Coronary artery (tissue), 2 donors: Measurements from ENCODE around the gene CAP1.

Experiments used
- DNase-seq: peaks from one replicate; pipeline ENCODE4 v3.0.0-alpha.2; 2017; ENCODE audit warnings: low spot score
- H3K27ac ChIP-seq, 2 donors: fragments of 200-600 bp; sonication (generic); one replicate each; pipeline ENCODE4 v1.5.1; 2016 to 2019
- H3K4me3 ChIP-seq: fragments of 200-600 bp; sonication (generic); 2 replicates; pipeline ENCODE4 v1.5.1; 2016; ENCODE audit warnings: mild to moderate bottlenecking, moderate library complexity
- TF ChIP-seq, protein P1 (sequence below): fragments of 200-600 bp; sonication (generic); IDR thresholded peaks from one replicate; pipeline ENCODE4 v1.5.1; 2019; ENCODE audit warnings: antibody characterized with exemption

CAP1 gene

DNA sequence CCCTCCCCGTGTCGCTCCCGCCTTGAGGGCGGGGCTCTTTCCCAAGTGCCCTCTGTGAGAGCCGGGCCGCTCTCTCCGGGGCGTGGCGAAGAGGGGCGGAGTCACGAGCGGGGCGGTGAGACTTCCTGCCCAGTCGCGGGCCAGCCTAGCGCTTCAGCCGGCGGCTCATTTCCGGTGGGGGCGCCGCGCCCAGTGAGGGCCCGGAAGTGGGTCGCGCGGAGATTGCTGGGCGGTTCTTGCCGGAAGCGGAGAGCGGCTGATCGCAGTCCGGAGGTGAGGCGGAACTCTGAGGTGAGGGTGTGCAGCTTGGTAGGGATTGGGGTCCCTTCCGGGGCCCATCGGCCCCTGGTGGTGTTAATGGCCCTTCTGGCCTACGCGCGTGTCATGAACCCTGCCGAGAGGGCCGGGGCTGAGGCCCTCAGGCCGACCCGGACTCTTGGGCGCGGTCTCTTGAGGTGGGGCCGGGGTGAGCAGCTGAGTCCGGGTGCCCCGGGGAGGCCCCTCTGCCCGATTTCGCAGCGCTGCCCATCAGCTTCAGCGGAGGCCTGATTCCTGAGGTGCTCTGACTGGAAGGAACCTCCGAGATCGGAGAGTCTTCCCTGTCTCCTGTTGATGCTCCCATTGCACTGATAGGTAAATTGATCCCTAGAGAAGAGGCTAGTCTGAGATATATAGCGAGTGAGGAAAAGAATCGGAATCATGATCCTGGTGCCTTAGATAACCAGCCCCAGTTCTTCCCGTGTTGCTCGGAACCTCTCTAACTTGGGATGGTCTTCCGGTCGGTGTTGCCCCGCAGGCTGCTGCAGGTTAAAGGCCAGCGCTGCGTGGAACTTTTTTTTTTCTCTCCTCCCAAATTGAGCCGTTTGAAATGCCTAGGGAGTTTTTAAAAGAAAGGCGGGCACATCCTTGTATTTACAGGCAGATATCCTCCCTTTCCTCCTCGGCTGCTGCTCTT is at the start of gene CAP1:
Gene CAP1 (plus strand): TSS at position 219 of the 955 bp plus-strand sequence. CDS start 18,618 bp downstream, outside the sequence.
- peak; percentile 100 for DNase-seq
- TF ChIP-seq, protein P1, sequence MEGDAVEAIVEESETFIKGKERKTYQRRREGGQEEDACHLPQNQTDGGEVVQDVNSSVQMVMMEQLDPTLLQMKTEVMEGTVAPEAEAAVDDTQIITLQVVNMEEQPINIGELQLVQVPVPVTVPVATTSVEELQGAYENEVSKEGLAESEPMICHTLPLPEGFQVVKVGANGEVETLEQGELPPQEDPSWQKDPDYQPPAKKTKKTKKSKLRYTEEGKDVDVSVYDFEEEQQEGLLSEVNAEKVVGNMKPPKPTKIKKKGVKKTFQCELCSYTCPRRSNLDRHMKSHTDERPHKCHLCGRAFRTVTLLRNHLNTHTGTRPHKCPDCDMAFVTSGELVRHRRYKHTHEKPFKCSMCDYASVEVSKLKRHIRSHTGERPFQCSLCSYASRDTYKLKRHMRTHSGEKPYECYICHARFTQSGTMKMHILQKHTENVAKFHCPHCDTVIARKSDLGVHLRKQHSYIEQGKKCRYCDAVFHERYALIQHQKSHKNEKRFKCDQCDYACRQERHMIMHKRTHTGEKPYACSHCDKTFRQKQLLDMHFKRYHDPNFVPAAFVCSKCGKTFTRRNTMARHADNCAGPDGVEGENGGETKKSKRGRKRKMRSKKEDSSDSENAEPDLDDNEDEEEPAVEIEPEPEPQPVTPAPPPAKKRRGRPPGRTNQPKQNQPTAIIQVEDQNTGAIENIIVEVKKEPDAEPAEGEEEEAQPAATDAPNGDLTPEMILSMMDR = no peak

GRCh38 chr1:39992234-39992633 is 48.3 kb upstream of the CAP1 start:
- no peak for DNase-seq
- Histone ChIP-seq H3K27ac (no peak overlapping the region), H3K4me3 (no peak overlapping the region)
- TF ChIP-seq, protein P1 = no peak

More for the DNA sequence above, at the start of gene CAP1:
- peak within 1 kb of the TSS; percentile 93 to 98 for H3K27ac ChIP-seq
- H3K4me3 ChIP-seq = peak within 1 kb of the TSS; percentile 76

DNA sequence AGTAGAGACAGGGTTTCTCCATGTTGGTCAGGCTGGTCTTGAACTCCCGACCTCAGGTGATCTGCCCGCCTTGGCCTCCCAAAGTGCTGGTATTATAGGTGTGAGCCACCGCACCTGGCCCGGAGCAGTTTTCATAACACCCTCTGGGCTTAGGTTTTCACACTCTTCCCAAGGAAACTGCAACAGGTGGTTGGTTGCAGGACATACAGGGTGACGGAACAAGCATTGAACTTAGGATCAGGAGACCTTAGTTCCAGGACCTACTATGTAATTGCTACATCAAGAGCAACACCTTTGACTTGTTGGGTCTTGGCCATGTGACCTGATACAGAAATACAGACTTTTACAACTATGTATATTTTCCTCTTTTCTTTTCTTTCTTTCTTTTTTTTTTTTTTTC is 47.6 kb upstream of the CAP1 start:
- no peak for DNase-seq
- Histone ChIP-seq H3K27ac (no peak overlapping the region), H3K4me3 (no peak overlapping the region)
- TF ChIP-seq, protein P1 = no peak

GRCh38 chr1:39995973-39996393 is 44.5 kb upstream of the CAP1 start:
- no peak overlapping the region for H3K4me3 ChIP-seq
- no peak for DNase-seq
- TF ChIP-seq, protein P1 = no peak
- no peak overlapping the region for H3K27ac ChIP-seq

GRCh38 chr1:39996396-39997004 is 44.0 kb upstream of the CAP1 start:
- TF ChIP-seq, protein P1 = no peak
- H3K4me3 ChIP-seq = no peak overlapping the region
- no peak overlapping the region for H3K27ac ChIP-seq
- no peak for DNase-seq

GRCh38 chr1:40001456-40001855 is 39.1 kb upstream of the CAP1 start:
- TF ChIP-seq, protein P1 = no peak
- H3K27ac ChIP-seq = no peak overlapping the region
- H3K4me3 ChIP-seq = no peak overlapping the region
- no peak for DNase-seq
